Pons (tissue), 1 donor: ENCODE measurements around the gene MRGPRE.
A peak's percentile ranks its signal among the peaks of the same experiment; 100 is the strongest.
"Not testable (repeated sequence)": the region's sequence is repeated elsewhere in the genome, so short reads cannot be mapped to it uniquely, and the experiment has no call there.

Source experiments
- DNase-seq: peaks from one replicate; pipeline ENCODE4 v3.0.0-alpha.2; 2016; ENCODE audit warnings: low spot score

The MRGPRE gene, protein sequence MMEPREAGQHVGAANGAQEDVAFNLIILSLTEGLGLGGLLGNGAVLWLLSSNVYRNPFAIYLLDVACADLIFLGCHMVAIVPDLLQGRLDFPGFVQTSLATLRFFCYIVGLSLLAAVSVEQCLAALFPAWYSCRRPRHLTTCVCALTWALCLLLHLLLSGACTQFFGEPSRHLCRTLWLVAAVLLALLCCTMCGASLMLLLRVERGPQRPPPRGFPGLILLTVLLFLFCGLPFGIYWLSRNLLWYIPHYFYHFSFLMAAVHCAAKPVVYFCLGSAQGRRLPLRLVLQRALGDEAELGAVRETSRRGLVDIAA

DNA sequence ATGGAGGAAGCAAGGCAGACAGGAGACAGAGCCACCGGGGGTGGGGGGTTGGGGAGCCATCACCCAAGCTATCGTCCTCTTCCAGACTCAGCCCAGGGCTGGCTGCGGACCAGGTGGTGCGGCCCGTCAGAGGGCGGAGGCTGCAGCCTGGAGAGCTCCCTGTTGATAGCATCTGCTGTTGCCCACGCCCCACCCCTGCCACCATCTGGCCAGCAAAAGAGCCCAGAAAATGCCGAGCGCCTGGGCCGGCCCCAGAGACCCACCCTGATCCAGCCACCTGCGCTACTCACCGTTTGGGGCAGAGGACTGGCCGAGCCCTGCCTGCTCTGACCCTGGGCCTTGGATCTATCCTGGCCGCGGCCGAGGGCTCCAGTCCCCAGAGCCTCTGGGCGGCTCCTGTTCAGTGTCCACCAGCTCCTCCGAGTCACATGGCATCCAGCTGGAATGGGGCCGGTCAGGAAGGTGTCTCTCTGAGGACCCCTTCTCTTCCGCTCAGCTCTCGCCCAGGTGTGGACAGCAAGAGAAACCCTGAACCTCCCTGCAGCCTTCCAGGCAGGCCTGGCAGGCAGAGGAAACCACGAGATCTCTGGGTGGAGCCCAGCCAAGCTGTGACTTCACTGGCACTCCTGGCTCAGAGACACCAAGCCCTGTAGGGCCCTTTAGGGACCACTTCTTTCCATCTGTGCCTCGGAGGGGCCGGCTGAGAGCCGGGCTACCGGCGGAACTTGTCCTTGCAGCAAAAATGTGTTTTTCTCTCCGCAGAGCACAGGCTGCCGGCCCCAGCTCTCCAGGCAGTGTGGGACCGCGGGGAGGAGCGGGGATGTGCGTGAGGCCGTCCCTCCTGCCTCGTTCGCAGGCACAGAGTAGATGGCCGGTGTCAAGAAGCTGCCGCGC is at the start of gene MRGPRE:
TSS of gene MRGPRE (minus strand) at position 567 of the 894 bp plus-strand sequence. CDS start 3,618 bp downstream, outside the sequence.
- DNase-seq: peak; percentile 23

DNA sequence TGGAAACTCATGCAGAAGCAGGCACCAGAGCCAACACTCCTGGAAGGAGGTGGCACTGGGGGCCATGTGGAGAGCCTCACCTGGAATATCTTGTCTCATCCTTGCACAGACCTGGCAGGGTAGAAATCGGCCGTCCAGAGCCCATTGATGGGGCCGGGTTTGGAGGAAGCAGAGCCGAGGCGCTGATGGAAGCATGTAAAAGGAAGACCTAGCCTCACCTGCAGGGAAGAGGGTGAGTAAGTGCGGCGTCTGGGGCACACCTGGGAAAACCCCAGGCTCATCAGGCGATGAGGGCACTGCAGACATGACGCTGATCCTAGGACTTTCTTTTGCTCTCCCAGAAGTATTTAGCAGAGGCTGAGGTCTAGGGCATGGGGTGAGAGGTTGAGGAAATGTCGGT is 48.9 kb upstream of the MRGPRE start:
- DNase-seq: not testable (repeated sequence)

DNA sequence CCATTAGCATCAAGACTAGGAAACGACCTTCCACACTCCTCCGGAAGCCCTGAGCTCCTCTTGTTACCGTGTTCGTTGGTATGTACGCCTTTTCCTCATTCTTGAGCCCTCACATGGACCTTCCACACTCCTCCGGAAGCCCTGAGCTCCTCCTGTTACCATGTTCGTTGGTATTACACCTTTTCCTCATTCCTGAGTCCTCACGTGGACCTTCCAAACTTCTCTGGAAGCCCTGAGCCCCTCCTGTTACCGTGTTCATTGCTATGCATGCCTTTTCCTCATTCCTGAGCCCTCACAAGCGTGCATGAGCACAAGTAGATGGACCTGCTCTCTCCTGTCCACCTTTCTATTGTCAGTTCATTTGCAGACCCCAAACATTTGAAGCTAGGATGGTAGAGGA is 48.4 kb upstream of the MRGPRE start:
- not testable (repeated sequence) for DNase-seq

DNA sequence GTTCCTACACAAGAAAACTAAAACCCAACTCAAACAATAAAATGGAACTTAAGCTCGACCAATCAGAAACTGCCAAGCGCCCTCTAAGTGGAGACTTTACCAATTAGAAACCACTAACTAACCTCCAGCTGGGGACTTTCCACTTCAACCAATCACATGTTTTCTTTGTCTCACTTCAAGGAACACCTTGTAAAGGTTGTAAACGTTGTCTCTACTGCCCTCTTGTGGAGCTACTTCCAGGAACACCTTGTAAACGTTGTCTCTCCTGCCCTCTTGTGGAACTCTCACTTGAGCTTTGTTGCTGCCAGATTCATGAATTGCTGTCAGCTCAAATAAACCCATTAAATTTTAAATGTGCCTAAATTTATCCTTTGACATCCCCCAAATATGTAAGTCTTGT is 46.7 kb upstream of the MRGPRE start:
- not testable (repeated sequence) for DNase-seq

DNA sequence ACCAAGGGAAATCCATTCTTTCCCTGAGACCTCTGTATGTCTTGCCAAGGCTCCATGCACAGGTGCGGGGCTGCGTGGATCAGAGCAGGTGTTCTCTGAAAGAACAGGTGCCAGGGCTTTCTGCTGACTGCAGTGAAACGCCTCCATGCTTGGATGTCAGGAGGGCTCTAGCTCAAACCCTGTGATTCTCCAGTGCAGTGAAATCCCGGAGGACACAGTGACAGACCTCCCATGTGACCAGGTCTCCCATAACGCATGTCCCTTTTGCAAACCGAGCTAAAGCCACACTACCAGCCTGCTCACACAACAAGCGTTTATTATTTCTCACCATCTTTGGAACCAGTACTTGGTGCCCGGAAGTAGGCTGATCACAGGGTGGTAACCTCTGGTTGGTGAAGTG is 41.4 kb upstream of the MRGPRE start:
- DNase-seq: not testable (repeated sequence)

DNA sequence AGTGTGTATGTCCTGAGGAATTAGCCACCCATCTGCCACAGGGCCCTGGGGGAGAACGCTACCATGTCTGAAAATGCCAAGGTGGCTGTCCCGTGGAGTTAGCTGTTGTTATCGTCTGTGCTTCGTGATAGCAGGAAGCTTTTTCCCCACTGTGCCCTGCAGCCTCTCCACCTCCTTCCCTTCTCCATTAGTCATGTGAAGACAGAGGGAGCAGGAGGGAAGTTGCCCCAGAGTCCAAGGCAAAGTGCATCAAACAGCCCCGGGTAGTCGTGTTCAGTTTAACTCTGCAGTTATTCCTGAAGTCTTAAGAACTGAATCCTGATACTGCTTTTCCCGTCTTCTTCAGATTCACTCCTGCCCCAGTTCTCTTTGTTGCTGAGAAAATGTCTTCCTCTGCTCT is 30.3 kb upstream of the MRGPRE start:
- DNase-seq: not testable (repeated sequence)

DNA sequence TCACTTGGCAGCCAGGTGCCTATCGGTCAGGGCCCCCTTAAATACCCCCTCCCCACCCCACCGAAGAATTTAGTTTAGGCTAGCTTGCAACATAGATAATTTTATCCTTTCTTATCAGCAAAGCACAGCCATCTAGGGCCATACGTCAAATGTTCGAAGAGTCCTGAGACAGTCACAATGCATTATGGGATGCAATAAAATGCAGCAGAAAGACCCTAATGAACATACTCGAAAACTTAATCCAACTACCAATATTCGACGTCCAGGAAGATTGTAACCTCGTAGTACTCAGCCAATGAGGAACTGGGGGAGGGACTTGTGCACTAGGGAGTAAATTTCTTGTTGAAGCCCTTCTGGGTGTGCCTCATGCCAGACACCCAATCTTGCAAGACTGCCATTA is 29.6 kb upstream of the MRGPRE start:
- not testable (repeated sequence) for DNase-seq

DNA sequence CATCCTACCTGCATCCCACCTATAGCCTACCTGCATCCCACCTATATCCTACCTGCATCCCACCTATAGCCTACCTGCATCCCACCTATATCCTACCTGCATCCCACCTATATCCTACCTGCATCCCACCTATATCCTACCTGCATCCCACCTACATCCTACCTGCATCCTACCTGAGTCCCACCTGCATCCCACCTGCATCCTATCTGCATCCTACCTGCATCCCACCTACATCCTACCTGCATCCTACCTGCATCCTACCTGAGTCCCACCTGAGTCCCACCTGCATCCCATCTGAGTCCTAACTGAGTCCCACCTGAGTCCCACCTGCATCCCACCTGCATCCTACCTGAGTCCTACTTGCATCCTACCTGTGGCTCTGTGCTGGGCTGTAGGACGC is 25.3 kb upstream of the MRGPRE start:
- DNase-seq: not testable (repeated sequence)

DNA sequence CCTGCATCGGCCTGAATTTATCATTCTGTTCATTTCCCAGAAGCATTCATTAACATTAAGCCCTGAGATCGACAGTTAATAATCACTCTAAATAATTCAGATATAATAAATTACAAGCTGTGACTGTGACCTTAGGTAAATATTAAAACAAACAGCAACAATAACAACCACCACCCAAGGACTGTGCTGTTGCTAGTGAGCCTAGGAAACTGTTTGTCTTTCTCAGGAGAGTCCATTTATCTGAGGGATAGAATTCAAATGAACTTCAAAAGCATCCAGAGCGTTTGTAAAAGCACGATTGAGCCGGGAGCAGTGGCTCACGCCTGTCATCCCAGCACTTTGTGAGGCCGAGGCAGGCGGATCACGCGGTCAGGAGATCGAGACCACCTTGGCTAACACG is 23.0 kb upstream of the MRGPRE start:
- not testable (repeated sequence) for DNase-seq

DNA sequence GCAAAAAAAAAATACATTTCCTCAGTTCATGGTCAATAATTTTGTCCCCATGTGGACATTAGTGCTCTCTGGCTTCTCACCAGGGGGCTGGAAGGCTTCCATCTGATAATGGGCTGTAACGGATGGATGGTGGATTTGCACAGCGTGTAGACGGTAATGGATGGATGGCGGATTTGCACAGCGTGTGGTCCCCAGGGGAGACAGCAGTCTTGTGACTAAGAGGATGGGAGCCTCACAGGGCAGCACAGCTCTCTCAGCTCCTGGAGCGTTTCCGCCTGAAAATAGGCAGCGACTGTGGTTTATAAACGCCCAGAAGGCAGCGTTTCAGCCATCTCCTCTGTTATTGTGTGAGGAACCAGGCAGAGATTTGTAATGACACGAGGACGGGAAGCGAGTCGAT is 22.6 kb upstream of the MRGPRE start:
- not testable (repeated sequence) for DNase-seq

DNA sequence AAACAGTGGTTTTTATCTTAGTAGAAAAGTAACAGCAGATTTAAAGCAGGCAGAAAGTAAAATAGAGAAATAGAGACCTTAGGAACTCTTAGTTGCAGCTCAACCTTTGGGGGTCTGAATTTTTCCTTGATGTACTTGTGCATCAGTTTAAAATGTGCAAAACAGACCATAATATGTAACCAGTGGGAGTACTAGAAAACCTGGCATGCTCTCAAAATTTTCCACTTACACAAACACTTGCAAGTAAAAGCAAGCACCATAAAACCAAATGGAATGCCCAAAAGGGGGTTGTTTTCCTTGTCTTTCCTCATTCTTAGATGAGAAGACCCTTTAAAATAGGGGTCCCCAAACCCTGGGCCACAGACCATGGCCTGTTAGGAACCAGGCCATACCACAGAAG is 12.9 kb upstream of the MRGPRE start:
- DNase-seq: no peak

DNA sequence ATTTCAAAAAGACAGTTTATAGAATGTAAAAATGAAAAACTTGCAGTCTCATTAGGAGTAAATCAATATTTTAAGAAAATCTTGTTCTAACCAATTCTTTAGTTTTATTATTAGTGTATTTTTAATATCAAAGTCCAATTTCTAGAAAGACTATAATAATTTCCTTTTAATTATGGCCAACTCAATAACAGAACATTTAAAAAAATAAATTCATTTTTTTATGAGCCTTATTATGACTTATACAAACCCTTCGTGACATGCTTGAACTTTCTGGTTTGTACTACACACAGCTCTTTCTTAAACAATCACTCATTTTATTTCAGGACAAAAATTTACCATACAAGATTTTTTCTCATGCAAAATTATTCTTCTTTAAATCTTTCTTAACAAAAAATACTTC is 11.7 kb upstream of the MRGPRE start:
- DNase-seq: no peak

DNA sequence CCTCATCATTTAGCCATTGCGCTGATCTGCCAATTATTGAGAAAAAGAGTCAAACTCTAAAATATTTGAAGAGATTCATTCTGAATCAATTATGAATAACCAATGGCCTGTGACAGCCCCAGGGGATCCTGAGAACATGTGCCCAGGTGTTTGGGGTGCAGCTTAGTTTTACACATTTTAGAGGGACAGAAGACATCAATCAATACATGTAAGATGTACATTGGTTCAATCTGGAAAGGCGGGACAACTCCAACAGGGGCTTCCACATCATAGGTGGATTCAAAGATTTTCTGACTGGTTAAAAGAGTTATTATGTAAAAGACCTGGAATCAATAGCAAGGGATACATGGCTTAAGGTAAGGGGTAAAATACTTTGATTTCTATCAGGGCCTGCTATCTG is 4.9 kb upstream of the MRGPRE start:
- DNase-seq: no peak

DNA sequence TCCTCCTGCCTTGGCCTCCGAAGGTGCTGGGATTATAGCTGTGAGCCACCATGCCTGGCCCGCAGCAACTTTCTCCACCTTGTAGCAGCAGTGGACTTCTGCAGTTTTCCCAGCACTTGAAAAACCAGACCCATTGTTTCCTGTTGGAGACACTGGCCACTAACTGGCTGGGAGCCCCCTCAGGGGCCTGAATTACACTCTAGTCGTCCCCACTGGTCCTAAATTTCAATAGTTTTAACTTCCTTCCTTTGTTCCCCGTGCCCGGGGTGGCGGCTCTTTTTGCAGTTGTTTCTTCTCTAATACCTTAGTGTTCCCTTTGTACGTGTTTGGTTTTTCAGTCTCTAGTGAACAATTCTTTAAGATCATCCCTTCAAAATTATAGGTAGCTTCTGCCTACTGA is 2.6 kb upstream of the MRGPRE start:
- DNase-seq: no peak

DNA sequence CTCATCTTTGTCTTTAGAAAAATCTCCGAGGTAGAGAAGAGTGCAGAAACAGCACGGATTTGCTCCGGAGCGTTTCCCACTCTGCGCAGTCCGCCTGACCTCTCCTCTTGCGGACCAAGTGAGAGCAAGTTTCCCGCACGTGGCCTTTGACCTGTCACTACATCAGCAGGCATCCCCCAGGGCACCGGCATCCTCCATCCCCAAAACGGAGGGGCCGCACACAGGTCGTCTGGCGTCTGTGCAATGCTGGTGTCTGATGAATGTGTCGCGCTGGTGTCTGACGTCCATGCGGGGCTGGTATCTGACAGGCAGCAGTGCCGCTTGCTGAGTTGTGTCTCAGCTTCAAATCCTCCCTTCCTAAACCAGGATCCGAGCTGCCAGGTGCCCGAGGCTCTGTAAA is 739 bp upstream of the MRGPRE start:
- DNase-seq: no peak

DNA sequence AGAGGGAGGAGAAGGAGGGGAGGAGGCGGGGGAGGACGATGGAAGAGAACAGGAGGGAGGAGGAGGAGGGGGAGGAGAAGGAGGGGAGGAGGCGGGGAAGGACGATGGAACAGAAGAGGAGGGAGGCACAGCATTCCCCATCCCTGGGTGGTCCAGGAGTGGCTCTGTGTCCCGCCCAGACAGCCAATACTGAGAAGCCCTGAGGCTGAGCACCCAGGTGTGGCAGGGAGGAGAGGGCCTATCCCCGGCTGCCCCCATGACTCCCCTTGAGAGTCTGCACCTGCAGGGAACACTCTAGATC is 717 bp downstream of the MRGPRE start:
- no peak for DNase-seq

DNA sequence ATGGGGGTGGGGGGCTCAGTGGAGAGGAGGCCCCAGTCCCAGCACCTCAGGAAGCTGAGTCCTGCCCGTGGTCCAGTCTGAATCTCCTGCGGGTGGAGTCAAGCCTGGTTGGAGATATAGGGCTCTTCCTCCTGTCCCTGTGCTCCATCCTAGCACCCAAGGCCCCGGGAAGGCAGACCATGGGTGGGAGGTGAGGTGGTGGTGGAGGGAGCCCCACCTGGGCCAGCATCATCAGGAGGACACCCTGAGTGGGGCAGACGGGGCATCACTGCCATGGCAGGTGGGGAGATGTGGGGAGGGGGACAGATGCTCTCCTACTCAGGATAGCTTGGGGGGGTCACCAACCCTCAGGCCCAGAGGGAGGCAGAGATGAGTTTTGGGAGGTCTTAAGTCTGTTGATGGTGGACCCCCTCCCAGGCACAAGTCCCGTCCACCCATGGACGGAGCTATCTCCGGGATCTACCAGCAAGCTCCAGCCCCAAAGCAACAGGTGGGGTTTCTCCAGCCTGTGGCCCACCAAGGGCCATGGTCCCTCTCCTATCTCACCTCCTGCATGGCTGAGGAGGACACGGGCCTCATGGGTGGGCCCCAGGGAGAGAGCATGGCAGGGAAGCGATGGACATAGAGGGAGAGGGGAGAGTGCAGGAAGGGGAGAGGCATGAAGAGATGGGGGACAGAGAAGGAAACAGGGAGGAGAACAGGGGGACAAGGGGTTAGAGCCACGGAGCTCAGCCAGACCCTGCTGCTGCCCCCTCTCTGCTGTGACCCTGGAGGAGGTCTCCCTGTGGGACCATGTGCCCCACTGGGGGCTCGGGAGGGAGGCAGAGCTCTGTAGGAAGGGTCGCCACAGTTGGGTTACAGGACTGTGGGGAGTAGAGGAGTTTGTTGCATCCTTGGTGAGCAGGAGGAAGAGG is 1.3 kb downstream of the MRGPRE start:
- no peak for DNase-seq

DNA sequence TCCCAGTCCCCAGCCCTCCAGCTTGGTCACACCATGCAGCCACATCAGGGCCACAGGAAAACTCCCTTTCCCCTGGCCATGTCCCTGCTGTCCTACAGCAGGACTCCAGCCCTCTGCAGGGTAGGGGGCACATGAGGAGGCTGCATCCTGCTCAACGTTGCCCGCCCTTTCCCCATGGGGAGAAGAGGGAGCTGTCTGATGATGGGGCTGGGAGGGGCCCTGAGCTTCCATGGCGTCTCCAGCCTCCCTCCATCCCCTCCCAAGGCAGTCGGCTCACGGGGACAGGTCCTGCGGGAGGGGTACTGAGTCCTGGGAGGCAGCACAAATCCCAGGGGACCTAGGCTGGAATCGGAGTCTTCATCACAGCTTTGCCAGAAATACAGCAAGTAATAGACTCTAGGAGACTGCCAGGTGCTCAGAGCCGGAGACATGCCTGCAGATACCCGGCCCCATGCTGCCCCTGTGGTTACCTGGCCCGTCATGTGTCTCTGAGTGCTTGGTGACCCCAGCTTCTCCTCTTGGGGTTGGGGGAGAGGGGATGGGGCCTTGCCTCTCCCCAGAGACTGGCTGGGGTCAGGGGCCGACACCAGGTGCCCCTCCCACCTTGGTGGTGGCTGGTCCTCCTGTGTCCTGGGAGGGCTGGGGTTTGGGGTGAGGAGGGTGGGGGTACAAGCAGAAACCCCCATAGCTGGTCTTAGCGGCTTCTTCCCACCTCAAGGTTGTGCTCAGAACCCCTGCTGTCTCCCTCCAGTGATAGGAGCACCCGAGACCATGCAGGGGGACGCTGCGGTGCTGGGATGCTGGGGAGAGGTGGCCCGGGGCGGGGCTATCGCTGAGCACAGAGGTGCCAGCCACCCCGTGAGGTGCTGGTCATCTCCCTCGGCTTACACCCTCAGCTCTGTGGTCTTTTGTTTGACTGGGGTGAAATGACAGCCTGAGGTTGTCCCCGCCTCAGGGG is 2.3 kb downstream of the MRGPRE start:
- no peak for DNase-seq

DNA sequence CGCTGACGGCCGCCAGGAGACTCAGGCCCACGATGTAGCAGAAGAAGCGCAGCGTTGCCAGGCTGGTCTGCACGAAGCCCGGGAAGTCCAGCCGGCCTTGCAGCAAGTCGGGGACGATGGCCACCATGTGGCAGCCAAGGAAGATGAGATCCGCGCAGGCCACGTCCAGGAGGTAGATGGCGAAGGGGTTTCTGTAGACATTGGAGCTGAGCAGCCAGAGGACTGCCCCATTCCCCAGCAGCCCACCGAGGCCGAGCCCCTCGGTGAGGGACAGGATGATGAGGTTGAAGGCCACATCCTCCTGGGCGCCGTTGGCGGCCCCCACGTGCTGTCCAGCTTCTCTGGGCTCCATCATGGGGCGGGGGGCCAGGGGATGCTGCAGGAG is 3.8 kb downstream of the MRGPRE start:
- DNase-seq: no peak

DNA sequence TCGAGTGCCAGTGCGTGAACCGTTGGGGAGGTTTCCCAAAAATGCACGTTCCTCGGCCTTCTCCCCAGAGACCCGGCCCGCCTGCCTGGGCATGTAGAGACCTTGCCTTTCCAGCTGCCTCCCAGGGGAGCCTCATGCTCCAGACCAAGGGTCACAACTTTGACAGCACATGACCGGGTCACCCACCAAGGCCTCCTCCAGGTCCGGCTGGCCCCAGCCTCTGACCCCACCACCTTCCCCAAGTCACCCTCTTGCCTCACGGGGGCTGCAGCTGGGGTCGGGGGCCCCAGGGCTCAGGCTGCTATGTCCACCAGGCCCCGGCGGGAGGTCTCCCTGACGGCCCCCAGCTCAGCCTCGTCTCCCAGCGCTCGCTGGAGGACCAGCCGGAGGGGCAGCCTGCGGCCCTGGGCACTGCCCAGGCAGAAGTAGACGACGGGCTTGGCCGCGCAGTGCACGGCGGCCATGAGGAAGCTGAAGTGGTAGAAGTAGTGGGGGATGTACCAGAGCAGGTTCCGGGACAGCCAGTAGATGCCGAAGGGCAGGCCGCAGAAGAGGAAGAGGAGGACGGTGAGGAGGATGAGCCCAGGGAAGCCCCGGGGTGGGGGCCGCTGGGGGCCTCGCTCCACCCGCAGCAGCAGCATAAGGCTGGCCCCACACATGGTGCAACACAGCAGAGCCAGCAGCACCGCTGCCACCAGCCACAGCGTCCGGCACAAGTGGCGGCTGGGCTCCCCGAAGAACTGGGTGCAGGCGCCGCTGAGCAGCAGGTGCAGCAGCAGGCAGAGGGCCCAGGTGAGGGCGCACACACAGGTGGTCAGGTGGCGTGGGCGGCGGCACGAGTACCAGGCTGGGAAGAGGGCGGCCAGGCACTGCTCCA is 4.4 kb downstream of the MRGPRE start:
- no peak for DNase-seq
